CD8-positive, alpha-beta memory T cell (primary cell): ENCODE results near the gene DPH1. TPM values are rescaled to one million over a fixed set of nuclear protein-coding genes. Genes with fewer than 3 reads are reported as not detected.
A peak's percentile ranks its signal among the peaks of the same experiment; 100 is the strongest.

Experiments used
- CTCF ChIA-PET: fragments of 350-600 bp; sonication (Branson Sonifier 250); formaldehyde crosslinking; loops from one replicate; lab custom pipeline; 2021; ENCODE audit warnings: antibody characterized with exemption; lab: Charles Lee
- POLR2A ChIA-PET: fragments of 350-600 bp; sonication (Branson Sonifier 250); formaldehyde crosslinking; loops from one replicate; lab custom pipeline; 2021; ENCODE audit warnings: antibody characterized with exemption; lab: Charles Lee
- DNase-seq, 5 donors: peaks; one replicate each; pipeline versions ENCODE4 v3.0.0 to v3.0.0-alpha.2; 2020 to 2022; ENCODE audit warnings: mixed read lengths in 1 of 5
- H3K27ac ChIP-seq: one replicate; pipeline ENCODE4 v1.7.0; 2013; ENCODE audit warnings: low read depth, mild to moderate bottlenecking, low read length, moderate library complexity
- H3K27me3 ChIP-seq: 2 replicates; pipeline ENCODE4 v1.7.0; 2013; ENCODE audit warnings: low read length, mild to moderate bottlenecking; ENCODE audit not compliant: insufficient read depth, poor library complexity, severe bottlenecking
- H3K36me3 ChIP-seq: 2 replicates; pipeline ENCODE4 v1.7.0; 2013; ENCODE audit warnings: mild to moderate bottlenecking, low read length, moderate library complexity; ENCODE audit not compliant: insufficient read depth
- H3K4me1 ChIP-seq: 2 replicates; pipeline ENCODE4 v1.7.0; 2013; ENCODE audit warnings: mild to moderate bottlenecking, low read length, moderate library complexity; ENCODE audit not compliant: insufficient read depth
- H3K4me3 ChIP-seq: 2 replicates; pipeline ENCODE4 v1.7.0; 2013; ENCODE audit warnings: mild to moderate bottlenecking, low read length
- H3K9me3 ChIP-seq: 2 replicates; pipeline ENCODE4 v1.7.0; 2013; ENCODE audit warnings: mild to moderate bottlenecking, low read length
- H3K27ac Mint-ChIP-seq, 8 donors: one replicate each; pipeline ENCODE4 v1.8.0; 2020 to 2021; ENCODE audit warnings: mixed read lengths in 8 of 8, mild to moderate bottlenecking in 6 of 8, inconsistent platforms in 3 of 8, moderate library complexity in 3 of 8
- H3K27me3 Mint-ChIP-seq, 2 donors: one replicate each; pipeline ENCODE4 v1.8.0; 2020 to 2021; ENCODE audit warnings: mixed read lengths in 2 of 2, mild to moderate bottlenecking in 1 of 2, moderate library complexity in 1 of 2
- H3K36me3 Mint-ChIP-seq, 3 donors: one replicate each; pipeline ENCODE4 v1.8.0; 2020 to 2021; ENCODE audit warnings: mixed read lengths in 3 of 3, inconsistent platforms in 1 of 3, mild to moderate bottlenecking in 1 of 3
- H3K4me1 Mint-ChIP-seq, 3 donors: one replicate each; pipeline ENCODE4 v1.8.0; 2020 to 2021; ENCODE audit warnings: mixed read lengths in 3 of 3, inconsistent platforms in 1 of 3, mild to moderate bottlenecking in 1 of 3
- H3K4me3 Mint-ChIP-seq, 7 donors: one replicate each; pipeline ENCODE4 v1.8.0; 2020 to 2021; ENCODE audit warnings: mixed read lengths in 7 of 7, mild to moderate bottlenecking in 6 of 7, moderate library complexity in 4 of 7, inconsistent platforms in 2 of 7
- H3K9me3 Mint-ChIP-seq, 5 donors: one replicate each; pipeline ENCODE4 v1.8.0; 2020 to 2022; ENCODE audit warnings: mixed read lengths in 5 of 5, mild to moderate bottlenecking in 3 of 5, moderate library complexity in 2 of 5, inconsistent platforms in 1 of 5
- polyA plus RNA-seq: library from polyadenylated mRNA; unstranded; fragments of 300-500 nt; fragmentation: Illumina TruSeq; gene quantifications from one replicate; pipeline ENCODE4 v1.2.3, GENCODE V29; 2021
- total RNA-seq, 2 experiments: library from RNA; stranded (reverse); gene quantifications; one replicate each; pipeline ENCODE4 v1.2.3, GENCODE V29; 2021

The DPH1 gene
- total and polyA plus RNA-seq, 3 experiments from 2014 or later: 33.2 to 43.8 (median 38.5) TPM

DNA sequence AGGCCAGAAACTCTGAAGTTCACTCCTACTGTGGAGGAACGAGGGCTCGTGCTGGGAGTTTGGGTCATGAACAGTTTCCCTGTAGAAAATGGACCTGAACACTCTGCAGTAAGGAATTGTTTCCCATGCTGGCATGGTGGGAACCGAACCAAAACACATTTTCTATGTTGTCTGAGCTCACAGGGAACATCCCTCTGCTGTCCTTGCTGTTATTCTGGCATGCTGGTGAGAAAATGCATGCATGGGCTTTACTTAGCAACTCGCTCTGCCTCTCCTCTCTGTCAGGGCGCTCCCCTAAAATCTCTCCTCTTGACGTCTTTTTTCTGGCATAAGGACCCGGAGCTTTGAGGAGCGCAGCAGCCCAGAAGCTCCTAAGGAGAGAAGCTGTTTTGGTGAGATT, 10.2 kb upstream of the DPH1 start:
- Histone ChIP-seq H3K9me3 (no peaks in the 10 kb centered on the region), H3K4me1 (peaks cover 14% of the 10 kb centered on the region), H3K4me3 (no peak overlapping the region), H3K27me3 (peaks cover 11% of the 10 kb centered on the region), H3K27ac (no peak overlapping the region), H3K36me3 (no peaks in the 10 kb centered on the region)
- no peaks in the 10 kb centered on the region for H3K36me3 Mint-ChIP-seq
- DNase-seq: no peak
- H3K27me3 Mint-ChIP-seq: peaks cover 26 to 30% of the 10 kb centered on the region in 2 donors
- POLR2A ChIA-PET: no interaction called here
- H3K27ac Mint-ChIP-seq: no peak overlapping the region
- CTCF ChIA-PET: interaction anchor here (1.1 kb wide), 1 partner anchor 225 kb away, joined by 4 read pairs; no protein-coding TSS in a partner anchor
- no peaks in the 10 kb centered on the region for H3K9me3 Mint-ChIP-seq
- H3K4me1 Mint-ChIP-seq: peaks cover 6 to 22% (median 16%) of the 10 kb centered on the region in 3 donors
- H3K4me3 Mint-ChIP-seq: no peak overlapping the region

DNA sequence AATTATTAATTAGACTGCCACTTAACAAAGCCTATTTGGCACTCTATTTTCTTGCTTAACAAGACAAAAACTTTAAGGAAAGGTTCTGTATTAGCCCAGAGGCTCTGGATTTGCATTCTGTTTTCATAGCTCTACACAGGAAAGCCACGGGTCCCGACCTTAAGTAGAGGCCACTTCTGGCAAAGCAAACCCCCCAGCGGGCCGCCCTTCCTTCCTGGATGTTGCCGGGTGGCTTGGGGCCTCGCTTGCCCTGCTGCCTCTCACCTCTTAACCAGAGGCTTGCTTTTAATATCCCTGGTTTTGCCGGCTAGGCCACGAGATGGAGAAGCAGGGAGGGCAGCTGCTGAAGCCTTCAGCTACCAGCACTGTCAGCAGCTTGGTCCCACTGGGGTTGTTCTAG, 9.2 kb upstream of the DPH1 start:
- ChIA-PET CTCF (interaction anchor here (1.1 kb wide), 1 partner anchor 224 kb away, joined by 4 read pairs; no protein-coding TSS in a partner anchor), POLR2A (no interaction called here)
- H3K4me3 Mint-ChIP-seq: no peak overlapping the region
- no peaks in the 10 kb centered on the region for H3K36me3 ChIP-seq
- peaks cover 16% of the 10 kb centered on the region for H3K4me1 ChIP-seq
- no peaks in the 10 kb centered on the region for H3K9me3 Mint-ChIP-seq
- H3K27ac Mint-ChIP-seq: no peak overlapping the region
- no peak overlapping the region for H3K27ac ChIP-seq
- H3K36me3 Mint-ChIP-seq: no peaks in the 10 kb centered on the region
- no peak for DNase-seq
- H3K27me3 ChIP-seq: peaks cover 11% of the 10 kb centered on the region
- H3K4me1 Mint-ChIP-seq: peaks cover 6 to 27% (median 16%) of the 10 kb centered on the region in 3 donors
- no peak overlapping the region for H3K4me3 ChIP-seq
- no peaks in the 10 kb centered on the region for H3K9me3 ChIP-seq
- peaks cover 30 to 31% of the 10 kb centered on the region in 2 donors for H3K27me3 Mint-ChIP-seq

DNA sequence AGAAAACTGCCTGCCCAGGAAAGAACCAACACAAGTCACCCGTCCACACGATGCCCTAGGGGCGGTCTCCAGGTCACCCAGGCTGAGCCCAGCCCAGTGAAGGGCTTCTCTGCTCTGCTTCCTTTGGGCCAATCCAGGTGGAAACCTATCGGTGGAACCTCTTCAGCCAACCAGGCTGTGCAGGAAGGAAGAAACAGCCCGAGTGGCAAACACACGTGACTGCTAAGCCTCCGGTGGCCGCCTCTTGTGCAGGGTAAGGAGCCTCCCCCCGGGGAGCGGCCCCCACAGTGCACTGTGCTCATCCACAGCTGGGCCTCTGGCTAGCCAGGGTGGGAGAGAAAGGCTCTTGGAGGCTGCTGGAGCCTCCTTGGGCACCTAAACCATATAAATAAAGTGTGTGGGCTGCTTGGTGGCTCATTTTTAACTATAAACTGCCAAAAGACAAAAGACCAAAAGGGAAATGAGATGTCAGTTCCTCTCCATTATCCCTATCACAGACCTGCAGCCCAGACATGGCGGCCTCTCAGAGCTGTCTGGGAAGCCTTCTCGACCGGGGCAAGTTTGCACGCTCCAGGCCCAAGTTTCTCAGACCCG, 7.2 kb upstream of the DPH1 start:
- peak in 1 of 5 donors; percentile 27 for DNase-seq
- Histone ChIP-seq H3K4me3 (no peak overlapping the region), H3K4me1 (peaks cover 22% of the 10 kb centered on the region), H3K27me3 (peaks cover 16% of the 10 kb centered on the region), H3K9me3 (no peaks in the 10 kb centered on the region), H3K27ac (no peak overlapping the region), H3K36me3 (no peaks in the 10 kb centered on the region)
- Mint-ChIP-seq H3K9me3 (no peaks in the 10 kb centered on the region), H3K27ac (peak overlapping the region in 3 of 8 donors; percentile 39 to 64 (median 47)), H3K4me1 (peaks cover 12 to 34% (median 20%) of the 10 kb centered on the region in 3 donors), H3K36me3 (no peaks in the 10 kb centered on the region), H3K4me3 (peak overlapping the region; percentile 45 to 76 (median 63)), H3K27me3 (peaks cover 36 to 39% of the 10 kb centered on the region in 2 donors)
- ChIA-PET CTCF (no interaction called here), POLR2A (no interaction called here)

DNA sequence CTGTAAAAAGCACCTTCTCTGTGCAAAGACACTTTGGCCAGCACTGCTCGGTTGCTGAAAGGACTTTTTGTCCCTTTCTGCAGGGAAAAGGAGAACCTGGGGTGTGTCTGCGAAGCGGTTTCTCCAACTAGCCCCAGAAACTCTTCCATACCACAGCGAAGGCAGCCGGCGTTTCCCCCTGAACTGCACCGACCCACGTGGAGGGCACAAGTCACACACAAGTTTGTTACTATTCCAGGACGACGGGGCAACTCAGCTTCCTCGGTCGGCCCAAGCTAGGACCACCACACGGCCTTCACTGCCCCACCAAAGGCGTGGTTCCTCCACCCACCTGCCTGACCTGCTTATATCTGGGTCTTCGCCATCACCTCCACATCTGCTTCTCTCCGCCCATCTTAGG, 6.7 kb upstream of the DPH1 start:
- Histone ChIP-seq H3K9me3 (no peaks in the 10 kb centered on the region), H3K27ac (no peak overlapping the region), H3K4me1 (peaks cover 22% of the 10 kb centered on the region), H3K36me3 (no peaks in the 10 kb centered on the region), H3K4me3 (no peak overlapping the region), H3K27me3 (peaks cover 16% of the 10 kb centered on the region)
- ChIA-PET POLR2A (no interaction called here), CTCF (interaction anchor here (0.8 kb wide), 1 partner anchor 221 kb away, joined by 3 read pairs; no protein-coding TSS in a partner anchor)
- Mint-ChIP-seq H3K4me1 (peaks cover 12 to 34% (median 20%) of the 10 kb centered on the region in 3 donors), H3K9me3 (no peaks in the 10 kb centered on the region), H3K36me3 (no peaks in the 10 kb centered on the region), H3K27ac (peak overlapping the region in 1 of 8 donors; percentile 38), H3K27me3 (peaks cover 38% of the 10 kb centered on the region in 2 donors), H3K4me3 (peak overlapping the region; percentile 45 to 76 (median 63))
- DNase-seq: no peak

DNA sequence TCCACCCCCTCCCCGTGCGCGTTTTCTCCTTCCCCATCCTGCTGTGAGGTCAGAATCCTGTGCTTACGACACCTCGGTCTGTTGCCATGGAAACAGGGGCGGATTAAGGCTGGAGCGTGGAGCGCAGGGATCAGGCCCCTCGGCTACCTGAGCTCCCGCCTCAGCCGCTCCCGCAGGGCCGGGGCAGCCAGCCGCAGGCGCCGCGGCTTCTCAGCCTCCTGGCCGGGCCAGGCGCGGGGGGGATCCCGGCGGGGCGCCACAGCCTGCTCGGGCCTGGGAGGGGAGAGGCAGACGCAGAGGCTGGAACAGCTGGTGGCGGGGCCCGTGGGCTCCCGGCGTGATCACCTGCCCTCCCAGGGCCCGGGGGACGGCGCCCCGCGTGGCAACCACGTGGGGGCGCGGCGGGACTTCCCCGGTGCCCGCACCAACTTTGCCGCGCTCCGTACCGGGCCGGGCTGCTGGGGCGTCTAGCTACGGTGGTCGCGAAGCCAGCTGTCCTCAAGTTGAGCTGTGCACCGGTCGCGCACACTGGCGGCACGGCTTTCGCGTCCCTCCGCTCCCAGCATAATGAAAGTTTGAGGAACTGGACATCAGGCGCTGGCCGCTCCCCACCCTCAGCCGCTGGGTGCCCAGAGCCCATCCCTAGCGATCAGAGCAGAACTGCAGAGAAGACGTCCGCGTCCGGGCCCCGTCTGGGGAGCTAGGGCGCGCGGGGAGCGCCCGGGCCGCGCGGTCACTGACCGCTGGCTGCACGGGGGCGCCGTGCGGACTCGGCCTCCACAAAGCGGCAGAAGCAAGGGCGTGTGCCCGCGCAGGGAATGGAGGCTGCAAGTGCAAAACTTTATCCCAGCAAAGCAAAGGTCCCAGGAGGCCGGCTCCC, 6.0 kb upstream of the DPH1 start:
- Histone ChIP-seq H3K4me3 (peak overlapping the region; percentile 50), H3K27me3 (peaks cover 16% of the 10 kb centered on the region), H3K4me1 (peaks cover 22% of the 10 kb centered on the region), H3K36me3 (no peaks in the 10 kb centered on the region), H3K9me3 (no peaks in the 10 kb centered on the region), H3K27ac (no peak overlapping the region)
- ChIA-PET CTCF (interaction anchor here (0.8 to 2.7 kb wide), 5 partner anchors 10 to 375 kb away, joined by 3 to 13 read pairs (median 5); partner anchors contain the start of gene HIC1), POLR2A (interaction anchor here (0.6 to 1.0 kb wide), 2 partner anchors 26 to 307 kb away, joined by 3 read pairs; no protein-coding TSS in a partner anchor)
- Mint-ChIP-seq H3K4me3 (peak overlapping the region; percentile 72 to 82 (median 76)), H3K27me3 (peaks cover 35 to 37% of the 10 kb centered on the region in 2 donors), H3K36me3 (no peaks in the 10 kb centered on the region), H3K4me1 (peaks cover 12 to 34% (median 20%) of the 10 kb centered on the region in 3 donors), H3K27ac (peak overlapping the region in 2 of 8 donors; percentile 55 to 58), H3K9me3 (no peaks in the 10 kb centered on the region)
- DNase-seq: peak; percentile 19 to 68 (median 44)

DNA sequence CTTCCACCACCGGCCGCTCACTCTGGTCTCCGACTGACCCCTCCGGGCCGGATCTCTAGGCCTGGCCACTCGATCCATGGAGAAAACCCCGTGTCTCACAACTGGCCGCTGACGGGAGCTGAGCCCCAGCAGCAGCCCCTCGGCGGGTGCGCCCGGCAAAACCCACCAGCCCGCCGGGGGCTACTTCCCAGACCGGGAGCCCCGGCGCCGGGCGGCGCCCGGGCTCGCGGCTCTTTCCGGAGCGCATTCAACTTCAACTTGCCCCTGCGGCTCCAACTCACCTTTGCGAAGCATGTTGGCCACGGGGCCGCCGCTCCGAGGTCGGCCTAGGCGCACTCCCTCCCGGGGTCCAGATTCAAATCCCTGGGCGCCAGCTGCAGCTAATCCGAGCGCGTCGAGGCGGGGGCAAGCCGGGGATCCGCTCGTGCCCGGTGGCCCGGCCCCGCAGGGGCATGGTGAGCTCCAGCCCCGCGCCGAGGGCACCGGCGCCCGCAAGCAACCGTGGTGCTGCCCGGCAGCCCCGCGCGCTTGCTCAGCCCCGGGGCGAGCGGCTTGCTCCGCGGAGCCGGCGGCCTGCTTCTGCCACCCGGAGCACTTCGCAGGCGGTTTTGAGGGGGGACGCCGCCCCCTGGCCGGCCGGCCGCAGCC, 5.3 kb upstream of the DPH1 start:
- no peak for DNase-seq
- H3K4me3 Mint-ChIP-seq: peak overlapping the region in 6 of 7 donors; percentile 63 to 86 (median 76)
- ChIA-PET CTCF (interaction anchor here (1.2 to 2.7 kb wide), 5 partner anchors 11 to 376 kb away, joined by 3 to 13 read pairs (median 5); partner anchors contain the start of gene HIC1), POLR2A (interaction anchor here (1.0 to 1.1 kb wide), 3 partner anchors 154 to 308 kb away, joined by 3 to 4 read pairs (median 3); no protein-coding TSS in a partner anchor)
- no peaks in the 10 kb centered on the region for H3K9me3 Mint-ChIP-seq
- no peaks in the 10 kb centered on the region for H3K36me3 Mint-ChIP-seq
- H3K27me3 Mint-ChIP-seq: peaks cover 29 to 31% of the 10 kb centered on the region in 2 donors
- Histone ChIP-seq H3K4me1 (peaks cover 25% of the 10 kb centered on the region), H3K9me3 (no peaks in the 10 kb centered on the region), H3K27me3 (peaks cover 16% of the 10 kb centered on the region), H3K36me3 (no peaks in the 10 kb centered on the region), H3K4me3 (peak overlapping the region; percentile 50), H3K27ac (no peak overlapping the region)
- H3K4me1 Mint-ChIP-seq: peaks cover 12 to 36% (median 20%) of the 10 kb centered on the region in 3 donors
- H3K27ac Mint-ChIP-seq: no peak overlapping the region

DNA sequence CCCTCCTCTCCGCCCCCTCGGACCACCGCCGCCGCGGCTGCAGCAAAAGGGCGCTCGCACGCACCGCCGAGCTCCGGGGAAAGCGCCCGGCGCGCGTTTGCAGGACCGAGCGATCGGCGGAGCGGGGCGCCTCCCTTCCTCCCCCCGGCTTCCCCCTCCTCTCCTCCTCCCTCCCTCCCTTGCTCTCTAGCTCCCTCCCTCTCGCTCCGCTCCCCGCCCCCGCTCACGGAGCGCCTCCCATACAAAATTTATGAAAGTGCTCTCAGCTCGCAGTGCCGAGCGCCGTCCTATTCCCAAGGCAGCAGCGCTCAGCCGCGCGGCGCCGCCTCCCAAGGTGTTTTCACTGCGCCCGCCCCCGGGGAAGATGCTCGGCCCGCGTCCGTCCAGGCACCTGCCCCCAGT, 4.7 kb upstream of the DPH1 start, which contains the start of gene RTN4RL1:
Gene RTN4RL1, minus strand, starts transcription at position 115 of the 402 bp plus-strand sequence. CDS start 469 bp downstream, outside the sequence.
- POLR2A ChIA-PET: interaction anchor here (0.6 to 1.1 kb wide), 3 partner anchors 155 to 469 kb away, joined by 3 to 4 read pairs (median 4); no protein-coding TSS in a partner anchor

More for the DNA sequence above, 4.7 kb upstream of the DPH1 start, which contains the start of gene RTN4RL1:
- Mint-ChIP-seq H3K27ac (peak within 1 kb of the TSS in 4 of 8 donors; percentile 23 to 58 (median 49)), H3K27me3 (peaks cover 27 to 31% of the 10 kb centered on the region in 2 donors), H3K4me1 (peaks cover 14 to 40% (median 20%) of the 10 kb centered on the region in 3 donors), H3K9me3 (no peaks in the 10 kb centered on the region), H3K36me3 (peaks cover 0 to 3% (median 0%) of the 10 kb centered on the region in 3 donors), H3K4me3 (peak within 1 kb of the TSS; percentile 80 to 92 (median 85))
- H3K27me3 ChIP-seq: peaks cover 16% of the 10 kb centered on the region
- H3K36me3 ChIP-seq: no peaks in the 10 kb centered on the region
- H3K27ac ChIP-seq: no peak within 1 kb of the TSS
- H3K4me3 ChIP-seq: peak within 1 kb of the TSS; percentile 50
- DNase-seq: peak; percentile 62 to 85 (median 65)
- no peaks in the 10 kb centered on the region for H3K9me3 ChIP-seq
- CTCF ChIA-PET: interaction anchor here (1.2 to 2.7 kb wide), 5 partner anchors 12 to 376 kb away, joined by 3 to 13 read pairs (median 5); partner anchors contain the start of gene HIC1
- H3K4me1 ChIP-seq: peaks cover 26% of the 10 kb centered on the region
